SH-SY5Y (cell line): ENCODE results near the gene ITSN1.

Experiments used
- GATA2 ChIP-seq: IDR thresholded peaks from 2 replicates; pipeline ENCODE4 v1.6.1; 2011; ENCODE audit warnings: mild to moderate bottlenecking, low read depth, low read length
- GATA3 ChIP-seq: IDR thresholded peaks from 2 replicates; pipeline ENCODE4 v1.6.1; 2011; ENCODE audit warnings: low read depth, mild to moderate bottlenecking, low read length, moderate library complexity

- no peak for TF ChIP-seq GATA2
- no peak for TF ChIP-seq GATA3
Observed at GRCh38 chr21:33666153-33666552, 23.9 kb downstream of the ITSN1 start.
